Frontal cortex (tissue), 4 donors: ENCODE results near the gene E4F1. TPM values are rescaled to one million over a fixed set of nuclear protein-coding genes. Genes with fewer than 3 reads are reported as not detected.

Experiments
- DNase-seq, 2 donors: peaks; one replicate each; pipeline ENCODE4 v3.0.0; 2012; ENCODE audit warnings: low spot score in 2 of 2
- FAIRE-seq: peaks from 2 replicates; lab custom pipeline; 2012; peaks lifted over from hg19 to GRCh38; lab: Jason Lieb, UNC
- total RNA-seq: library from RNA; depleted of rRNA; stranded (reverse); fragments of >200 nt; gene quantifications from one replicate; pipeline ENCODE4 v1.2.3, GENCODE V29; 2014
- donor health status: control.
- donor health status: control.
- donor health status: control.

Gene E4F1
- total RNA-seq, 1 donor from 2014 or later = 27.3 TPM

DNA sequence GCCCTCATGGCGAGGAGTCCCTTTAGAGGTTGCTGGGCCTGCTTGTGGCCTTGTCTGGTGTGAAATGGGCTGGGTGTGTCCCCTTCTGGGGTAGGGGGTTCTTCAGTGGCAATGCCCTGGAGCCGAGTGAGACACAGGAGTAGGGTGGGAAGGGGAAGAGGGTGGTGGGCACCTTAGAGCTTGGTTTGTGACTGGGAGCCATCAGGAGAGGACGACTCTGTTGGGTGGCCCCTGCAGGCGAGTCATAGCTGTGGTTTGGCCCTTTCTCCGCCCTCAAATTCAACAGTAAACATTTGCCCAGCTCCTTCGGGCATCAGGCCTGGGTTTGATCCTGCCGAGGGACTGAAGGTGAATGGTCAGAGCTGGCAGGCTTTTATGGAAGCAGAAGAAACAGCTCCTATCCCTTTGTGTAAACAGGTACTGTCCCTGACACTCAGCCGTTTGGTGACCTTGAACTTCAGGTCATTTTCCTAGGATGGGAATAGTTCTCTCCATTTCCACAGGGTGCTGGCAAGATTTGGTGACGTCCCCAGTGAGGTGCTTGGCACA is 2.9 kb downstream of the E4F1 start:
- no peak for FAIRE-seq
- no peak for DNase-seq

DNA sequence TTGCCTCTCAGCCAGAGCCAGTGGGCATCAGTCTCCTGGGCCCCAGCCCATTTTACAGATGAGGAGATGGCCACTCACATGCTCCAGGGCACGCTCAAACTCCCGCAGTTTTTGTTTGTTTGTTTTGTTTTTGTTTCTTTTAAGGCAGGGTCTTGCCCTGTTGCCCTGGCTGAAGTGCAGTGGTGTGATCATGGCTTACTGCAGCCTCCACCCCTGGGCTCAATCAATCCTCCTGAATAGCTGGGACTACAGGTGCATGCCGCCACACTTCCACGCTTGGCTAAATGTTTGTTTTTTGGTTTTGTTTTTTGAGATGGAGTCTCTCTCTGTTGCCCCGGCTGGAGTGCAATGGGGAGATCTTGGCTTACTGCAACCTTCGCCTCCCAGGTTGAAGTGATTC is 3.5 kb downstream of the E4F1 start:
- DNase-seq (no peak), FAIRE-seq (no peak)

DNA sequence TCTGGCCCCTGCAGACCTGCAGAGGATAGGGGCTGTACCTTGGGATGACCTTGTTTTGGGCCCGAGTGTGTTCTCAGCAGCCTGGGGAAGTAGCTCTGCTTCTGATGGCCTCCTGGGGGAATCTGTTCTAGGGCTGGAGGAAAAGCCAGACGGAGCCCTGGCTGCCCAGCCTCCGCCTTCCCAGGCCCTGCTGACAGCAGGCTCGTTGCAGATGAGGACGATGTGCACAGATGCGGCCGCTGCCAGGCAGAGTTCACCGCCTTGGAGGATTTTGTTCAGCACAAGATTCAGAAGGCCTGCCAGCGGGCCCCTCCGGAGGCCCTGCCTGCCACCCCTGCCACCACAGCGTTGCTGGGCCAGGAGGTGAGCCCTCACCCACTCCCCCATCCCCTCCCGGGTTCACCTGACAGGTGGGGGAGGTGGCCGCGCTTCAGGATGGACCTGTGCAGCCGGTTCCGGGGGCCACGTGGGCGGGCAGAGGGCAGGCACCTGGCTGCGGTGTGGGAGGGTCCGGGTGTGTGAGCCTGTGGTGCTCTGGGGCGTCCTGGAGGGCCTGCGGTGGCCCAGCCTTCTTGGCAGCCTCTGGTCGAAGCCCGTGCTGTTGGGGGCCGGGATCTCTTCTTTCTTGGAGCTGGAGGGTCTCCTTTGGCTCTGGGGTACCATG is 4.9 kb downstream of the E4F1 start:
- DNase-seq = no peak
- no peak for FAIRE-seq

DNA sequence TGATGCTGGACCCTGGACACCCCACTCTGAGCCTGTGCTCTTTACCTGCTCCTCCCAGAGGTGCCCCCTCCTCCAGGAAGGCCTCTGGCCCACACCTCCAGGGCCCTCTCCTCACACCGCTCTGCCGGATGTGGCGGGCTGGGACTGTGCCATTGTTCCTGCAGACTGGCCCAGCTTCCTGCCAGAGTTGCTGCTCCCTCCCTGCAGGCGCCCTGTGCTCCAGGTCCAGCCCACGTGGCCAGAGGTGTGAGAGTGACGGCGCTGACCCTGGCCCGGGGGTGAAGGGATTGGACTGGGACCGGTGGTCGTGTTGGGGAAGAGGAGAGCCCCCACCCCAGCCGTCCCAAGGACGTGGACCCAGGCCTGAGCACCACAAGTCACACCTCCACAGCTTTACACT is 5.7 kb downstream of the E4F1 start:
- DNase-seq (no peak), FAIRE-seq (no peak)

DNA sequence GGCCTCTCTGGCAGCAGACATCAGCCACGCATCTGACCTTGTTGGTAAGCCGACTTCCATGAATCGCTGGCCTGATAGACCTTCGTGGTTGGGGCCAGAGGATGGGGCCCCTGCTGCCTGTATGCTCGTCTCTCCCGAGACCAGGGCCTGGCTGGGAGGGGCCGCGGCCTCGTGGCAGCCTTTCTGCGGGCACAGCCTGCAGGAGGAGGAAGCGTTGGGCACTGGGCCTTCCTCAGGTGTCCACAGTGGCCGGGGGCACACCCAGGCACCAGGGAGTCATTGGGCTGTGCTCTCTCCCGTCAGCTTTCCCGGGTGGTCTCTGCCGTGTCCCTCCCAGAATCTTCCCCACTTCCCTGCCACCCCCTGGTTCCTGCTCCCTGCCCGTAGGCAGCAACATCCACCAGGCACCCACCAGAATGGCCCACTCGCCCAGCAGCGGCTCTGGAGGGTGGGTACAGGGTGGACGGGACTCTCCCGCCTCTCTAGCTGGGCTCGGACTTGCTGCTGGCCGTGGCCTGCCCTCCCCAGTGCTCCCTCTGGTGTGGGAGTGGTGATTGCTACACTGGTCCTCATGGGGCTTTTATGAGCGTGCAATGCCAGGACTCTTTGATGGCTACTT is 6.3 kb downstream of the E4F1 start:
- DNase-seq = no peak
- FAIRE-seq = no peak

DNA sequence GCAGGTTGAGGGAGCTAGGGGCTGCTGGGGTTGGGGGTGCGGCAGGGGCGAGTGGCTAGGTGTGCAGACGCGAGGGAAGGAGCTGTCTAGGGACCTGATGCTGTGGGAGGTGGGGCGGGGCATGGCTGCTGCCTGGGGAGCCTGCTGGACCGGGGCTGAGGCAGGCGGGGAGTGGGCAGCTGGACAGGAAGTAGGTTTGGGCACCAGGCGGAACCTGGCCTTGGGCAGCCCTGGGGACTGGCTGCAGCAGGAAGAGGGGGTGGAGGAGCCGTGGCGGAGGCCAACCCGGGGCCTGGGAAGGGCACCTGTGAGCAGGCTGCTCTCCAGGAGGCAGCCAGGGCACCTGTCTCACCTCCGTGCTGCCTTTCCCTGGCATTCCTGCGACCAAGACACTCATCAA is 7.0 kb downstream of the E4F1 start:
- FAIRE-seq = no peak
- no peak for DNase-seq

DNA sequence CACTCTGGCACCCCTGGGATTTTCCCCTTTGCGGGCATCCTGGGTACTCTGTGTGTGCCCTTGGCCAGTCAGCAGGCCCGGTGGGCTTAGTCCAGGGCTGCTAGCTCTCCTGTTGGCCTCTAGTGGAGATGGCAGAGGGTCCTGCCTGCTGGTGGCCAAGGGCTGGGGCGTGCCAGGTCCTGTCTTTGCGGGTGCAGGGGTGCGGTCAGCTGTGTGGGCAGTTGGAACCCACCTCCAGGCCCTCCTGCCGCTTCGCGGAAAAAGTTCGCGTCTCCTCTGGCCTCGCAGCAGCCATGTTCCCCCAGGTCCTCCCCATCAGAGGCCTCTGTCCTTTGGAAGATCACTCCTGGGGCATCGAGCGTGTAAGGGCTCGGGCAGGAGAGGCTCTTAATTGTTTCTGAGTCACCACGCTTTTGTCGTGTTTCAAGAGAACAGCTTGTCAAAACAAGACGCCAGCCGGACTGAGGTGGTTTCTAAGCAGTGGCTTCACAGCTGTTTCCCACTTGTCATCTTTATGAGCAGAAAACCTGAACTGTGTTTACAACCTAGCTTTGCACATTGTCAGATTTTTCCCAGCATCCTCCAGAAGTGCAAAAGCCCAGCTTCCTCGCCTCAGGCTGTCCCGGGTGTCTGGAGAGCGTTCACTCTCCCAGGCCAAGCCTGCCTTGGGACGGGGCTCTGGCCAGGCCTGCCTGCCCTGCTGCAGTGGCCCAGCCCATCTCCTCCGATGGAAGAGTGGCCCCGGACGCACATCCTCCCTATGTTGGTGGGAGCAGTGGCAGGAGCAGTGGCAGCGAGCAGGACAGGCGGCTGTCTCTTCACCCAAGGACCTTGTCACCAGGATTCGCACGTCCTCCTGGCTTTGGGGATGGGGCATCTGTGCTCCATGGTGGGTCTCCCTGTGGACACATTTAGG is 7.9 kb downstream of the E4F1 start:
- no peak for DNase-seq
- FAIRE-seq = no peak

DNA sequence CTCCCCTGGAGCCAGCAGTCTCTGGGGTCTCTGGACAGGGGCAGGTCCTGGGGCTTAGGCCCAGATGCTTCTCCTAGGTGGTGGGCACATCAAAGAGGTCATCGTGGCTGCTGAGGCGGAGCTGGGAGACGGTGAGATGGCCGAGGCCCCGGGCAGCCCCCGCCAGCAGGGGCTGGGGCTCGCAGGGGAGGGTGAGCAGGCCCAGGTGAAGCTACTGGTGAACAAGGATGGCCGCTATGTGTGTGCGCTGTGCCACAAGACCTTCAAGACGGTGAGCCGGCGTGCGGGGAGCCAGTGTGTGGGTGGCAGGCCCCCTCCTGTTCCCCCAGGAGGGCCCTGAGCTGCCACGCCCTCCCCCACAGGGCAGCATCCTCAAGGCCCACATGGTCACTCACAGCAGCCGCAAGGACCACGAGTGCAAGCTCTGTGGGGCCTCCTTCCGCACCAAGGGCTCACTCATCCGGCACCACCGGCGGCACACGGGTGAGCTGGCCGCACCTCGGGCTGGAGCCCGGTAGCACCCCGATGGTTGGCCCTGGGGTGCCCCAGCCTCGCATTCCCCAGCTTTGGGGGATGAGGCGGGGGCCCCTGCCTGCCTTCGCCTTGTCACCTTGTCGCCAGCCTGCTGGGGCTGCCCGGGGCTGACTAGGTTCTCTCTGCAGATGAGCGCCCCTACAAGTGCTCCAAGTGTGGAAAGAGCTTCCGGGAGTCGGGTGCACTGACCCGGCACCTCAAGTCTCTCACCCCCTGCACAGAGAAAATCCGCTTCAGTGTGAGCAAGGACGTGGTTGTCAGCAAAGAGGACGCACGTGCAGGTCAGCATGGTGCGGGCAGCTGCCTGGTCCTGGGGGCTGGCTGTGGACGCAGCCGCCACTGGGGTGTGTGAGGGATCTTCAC is 9.0 kb downstream of the E4F1 start:
- FAIRE-seq = no peak

DNA sequence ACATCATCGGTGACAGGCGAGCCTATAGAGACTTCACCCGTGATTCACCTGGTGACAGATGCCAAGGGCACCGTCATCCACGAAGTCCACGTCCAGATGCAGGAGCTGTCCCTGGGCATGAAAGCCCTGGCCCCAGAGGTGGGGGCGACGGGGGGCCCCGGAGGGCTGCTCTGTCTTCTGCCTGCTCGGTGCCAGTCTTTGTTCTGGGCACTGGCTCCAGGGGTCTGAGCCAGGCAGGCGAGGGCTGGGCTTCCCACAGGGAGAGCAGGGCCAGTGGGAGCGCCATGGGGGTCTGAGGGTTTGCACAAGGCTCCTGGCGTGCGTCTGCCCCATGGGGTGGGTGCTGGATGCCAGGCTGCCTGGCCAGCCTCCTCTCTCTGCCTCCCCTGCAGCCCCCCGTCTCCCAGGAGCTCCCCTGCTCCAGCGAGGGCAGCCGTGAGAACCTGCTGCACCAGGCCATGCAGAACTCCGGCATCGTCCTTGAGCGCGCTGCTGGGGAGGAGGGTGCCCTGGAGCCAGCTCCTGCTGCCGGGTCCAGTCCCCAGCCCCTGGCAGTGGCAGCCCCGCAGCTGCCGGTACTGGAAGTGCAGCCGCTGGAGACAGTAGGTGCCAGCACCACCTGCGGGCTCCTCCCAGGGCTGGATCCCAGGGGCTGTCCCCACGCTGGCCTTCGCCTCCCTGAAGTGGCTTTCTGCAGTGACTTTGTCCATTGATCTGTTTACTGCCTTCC is 9.8 kb downstream of the E4F1 start:
- FAIRE-seq (no peak), DNase-seq (no peak)

More for the DNA sequence above, 9.0 kb downstream of the E4F1 start:
- no peak for DNase-seq

DNA sequence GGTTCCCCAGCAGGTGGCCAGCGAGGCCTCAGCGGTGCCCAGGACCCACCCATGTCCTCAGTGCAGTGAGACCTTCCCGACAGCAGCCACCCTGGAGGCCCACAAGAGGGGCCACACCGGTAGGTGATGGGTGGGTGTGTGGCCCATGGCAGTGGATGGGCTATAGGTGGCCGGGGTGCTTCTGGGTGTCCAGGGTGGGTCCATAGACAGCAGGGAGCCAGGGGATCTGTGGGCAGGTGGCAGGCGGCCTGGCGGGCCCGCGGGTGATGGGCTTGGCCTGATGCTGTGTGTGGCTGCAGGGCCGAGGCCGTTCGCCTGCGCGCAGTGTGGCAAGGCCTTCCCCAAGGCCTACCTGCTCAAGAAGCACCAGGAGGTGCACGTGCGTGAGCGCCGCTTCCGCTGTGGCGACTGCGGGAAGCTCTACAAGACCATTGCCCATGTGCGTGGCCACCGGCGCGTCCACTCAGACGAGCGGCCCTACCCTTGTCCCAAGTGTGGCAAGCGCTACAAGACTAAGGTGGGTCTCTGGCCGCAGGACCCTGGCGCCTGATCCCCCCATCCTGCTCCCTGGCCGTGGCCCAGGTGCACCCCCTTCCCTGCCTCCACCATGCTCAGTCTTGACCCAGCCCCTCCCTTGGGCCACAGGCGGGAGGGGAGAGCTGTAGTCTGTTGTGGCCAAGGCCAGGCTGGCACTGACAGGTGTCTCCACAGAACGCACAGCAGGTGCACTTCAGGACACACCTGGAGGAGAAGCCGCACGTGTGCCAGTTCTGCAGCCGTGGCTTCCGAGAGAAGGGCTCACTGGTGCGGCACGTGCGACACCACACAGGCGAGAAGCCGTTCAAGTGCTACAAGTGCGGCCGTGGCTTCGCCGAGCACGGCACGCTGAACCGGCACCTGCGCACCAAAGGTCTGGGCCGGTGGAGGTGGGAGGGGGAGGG is 10.8 kb downstream of the E4F1 start:
- DNase-seq (no peak), FAIRE-seq (no peak)

DNA sequence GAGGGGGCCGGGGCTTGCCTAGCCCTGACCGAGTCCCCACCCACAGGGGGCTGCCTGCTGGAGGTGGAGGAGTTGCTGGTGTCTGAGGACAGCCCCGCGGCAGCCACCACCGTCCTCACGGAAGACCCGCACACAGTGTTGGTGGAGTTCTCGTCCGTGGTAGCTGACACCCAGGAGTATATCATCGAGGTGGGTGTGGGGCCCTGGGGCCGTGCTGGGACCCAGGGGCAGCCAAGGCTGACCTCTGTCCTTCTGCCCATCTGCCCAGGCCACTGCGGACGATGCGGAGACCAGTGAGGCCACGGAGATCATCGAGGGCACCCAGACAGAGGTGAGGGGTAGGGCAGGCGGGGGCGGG is 11.4 kb downstream of the E4F1 start:
- FAIRE-seq = no peak
- no peak for DNase-seq

DNA sequence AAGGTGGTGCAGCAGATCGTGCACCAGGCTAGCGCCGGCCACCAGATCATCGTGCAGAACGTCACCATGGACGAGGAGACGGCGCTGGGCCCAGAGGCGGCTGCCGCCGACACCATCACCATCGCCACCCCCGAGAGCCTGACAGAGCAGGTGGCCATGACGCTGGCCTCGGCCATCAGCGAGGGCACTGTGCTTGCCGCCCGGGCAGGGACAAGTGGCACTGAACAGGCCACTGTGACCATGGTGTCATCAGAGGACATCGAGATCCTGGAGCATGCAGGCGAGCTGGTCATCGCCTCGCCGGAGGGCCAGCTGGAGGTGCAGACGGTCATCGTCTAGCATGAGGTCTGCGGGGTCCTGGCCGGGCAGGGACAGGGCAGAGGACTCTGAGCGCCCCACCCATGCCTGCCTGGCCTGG is 11.9 kb downstream of the E4F1 start:
- FAIRE-seq (no peak), DNase-seq (no peak)

DNA sequence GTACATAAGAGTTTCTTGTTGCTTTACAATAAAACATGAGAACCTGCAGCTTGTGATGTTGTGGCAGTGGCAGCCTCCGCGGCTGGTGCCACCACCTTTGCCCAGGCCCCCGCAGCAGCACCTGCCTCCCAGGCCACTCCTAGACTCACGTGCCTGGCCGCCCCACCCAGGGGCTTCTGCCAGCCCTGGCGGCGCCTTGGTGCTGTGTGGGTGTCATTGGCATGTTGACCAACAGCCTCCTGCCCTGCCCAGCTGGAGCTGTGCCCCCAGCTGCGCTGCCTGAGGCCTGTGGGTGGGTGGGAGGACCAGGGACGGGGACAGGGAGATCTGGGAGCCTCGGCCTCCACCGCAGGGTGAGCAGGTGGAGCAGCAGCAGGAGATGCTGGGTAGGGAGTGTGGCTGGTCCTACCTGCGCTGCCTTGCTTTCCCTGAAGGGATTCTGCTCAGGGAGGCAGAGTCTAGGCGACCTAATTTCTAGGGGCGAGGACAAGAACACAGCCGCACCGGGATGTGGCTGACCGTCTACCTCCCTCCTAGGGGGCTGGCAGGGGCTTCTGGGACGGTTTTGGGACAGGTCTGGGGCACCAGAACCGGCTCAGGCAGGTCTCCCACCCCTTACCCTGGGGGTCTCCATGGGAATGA is 12.4 kb downstream of the E4F1 start:
- FAIRE-seq (no peak), DNase-seq (no peak)

DNA sequence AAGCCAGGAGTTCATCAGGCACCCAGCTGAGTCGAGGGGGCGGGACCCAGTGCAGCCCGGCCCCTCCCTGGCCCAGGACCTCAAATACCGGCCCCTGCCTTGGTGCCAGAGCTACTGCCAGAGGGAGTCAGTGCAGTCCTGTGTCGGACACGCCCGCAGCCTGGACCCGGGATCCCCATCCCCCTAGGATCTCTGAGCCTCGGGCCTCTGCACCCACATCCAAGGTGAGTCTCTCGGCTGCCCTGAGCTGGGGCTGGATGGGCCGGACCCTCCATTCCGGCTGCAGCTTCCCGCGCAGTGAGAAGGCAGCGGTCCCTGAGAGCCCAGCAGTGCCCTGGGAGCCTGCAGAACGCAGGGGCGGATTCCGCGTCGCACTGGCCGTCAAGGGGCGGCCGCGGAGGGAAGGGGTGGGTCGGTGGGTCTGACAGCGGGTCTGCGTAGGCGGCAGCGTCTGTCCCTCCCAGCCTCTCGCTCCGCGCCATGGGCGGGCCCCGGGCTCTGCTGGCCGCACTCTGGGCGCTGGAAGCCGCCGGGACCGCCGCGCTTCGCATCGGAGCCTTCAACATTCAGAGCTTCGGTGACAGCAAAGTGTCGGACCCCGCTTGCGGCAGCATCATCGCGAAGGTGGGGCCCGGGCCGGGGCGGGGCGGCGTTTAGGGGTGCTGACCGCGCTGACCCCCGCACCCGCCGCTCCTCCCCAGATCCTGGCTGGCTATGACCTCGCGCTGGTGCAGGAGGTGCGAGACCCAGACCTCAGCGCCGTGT is 13.1 kb downstream of the E4F1 start, which contains the start of gene DNASE1L2:
DNASE1L2 (plus strand) TSS at position 108 of the 765 bp plus-strand sequence; CDS start at position 481, 373 bp downstream.
- DNase-seq (no peak), FAIRE-seq (no peak)

DNA sequence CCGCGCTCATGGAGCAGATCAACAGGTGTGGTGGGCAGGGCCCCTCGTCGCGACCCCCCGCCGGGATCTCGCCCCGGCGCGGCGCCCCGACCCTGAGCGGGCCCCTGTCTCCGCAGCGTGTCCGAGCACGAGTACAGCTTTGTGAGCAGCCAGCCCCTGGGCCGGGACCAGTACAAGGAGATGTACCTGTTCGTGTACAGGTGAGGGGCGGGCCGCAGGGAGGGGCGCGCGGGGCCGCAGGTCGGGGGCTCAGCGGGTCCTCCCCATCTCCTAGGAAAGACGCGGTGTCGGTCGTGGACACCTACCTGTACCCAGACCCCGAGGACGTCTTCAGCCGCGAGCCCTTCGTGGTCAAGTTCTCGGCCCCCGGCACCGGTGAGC is 13.7 kb downstream of the E4F1 start:
- FAIRE-seq (no peak), DNase-seq (no peak)

DNA sequence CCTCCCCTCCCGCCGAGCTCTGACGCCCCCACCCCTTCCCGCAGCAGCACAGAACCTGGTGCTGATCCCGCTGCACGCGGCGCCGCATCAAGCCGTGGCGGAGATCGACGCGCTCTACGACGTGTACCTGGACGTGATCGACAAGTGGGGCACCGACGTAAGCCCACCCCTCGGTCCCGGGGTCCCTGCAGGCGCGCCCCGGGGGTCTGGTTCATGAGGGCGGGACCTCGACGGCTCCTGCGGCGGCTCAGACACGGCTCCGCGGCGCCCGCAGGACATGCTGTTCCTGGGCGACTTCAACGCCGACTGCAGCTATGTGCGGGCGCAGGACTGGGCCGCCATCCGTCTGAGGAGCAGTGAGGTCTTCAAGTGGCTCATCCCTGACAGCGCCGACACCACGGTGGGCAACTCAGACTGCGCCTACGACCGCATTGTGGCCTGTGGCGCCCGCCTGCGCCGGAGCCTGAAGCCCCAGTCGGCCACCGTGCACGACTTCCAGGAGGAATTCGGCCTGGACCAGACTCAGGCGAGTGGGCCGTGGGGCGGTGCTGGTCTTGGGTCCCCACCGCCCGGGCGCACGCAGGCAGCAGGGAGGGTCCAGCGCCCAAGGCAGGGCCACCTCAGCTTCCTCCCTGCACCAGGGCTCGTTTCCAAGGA is 14.2 kb downstream of the E4F1 start:
- FAIRE-seq (no peak), DNase-seq (no peak)
